Mammary epithelial cell (primary cell): Measurements from ENCODE around the gene QSOX2.

Experiments
- CTCF ChIP-seq, 2 donors: IDR thresholded peaks in 1 of 2; conservative IDR thresholded peaks in 1 of 2; 2 replicates each; pipeline ENCODE4 v1.5.1; 2011 to 2012; ENCODE audit warnings: inconsistent platforms in 2 of 2, low read length in 2 of 2, mild to moderate bottlenecking in 2 of 2, control low read depth in 1 of 2, low read depth in 1 of 2; ENCODE audit not compliant: insufficient read depth in 1 of 2; ENCODE audit errors: extremely low read depth in 1 of 2
- EZH2 ChIP-seq: IDR thresholded peaks from 2 replicates; pipeline ENCODE4 v1.6.1; 2012; ENCODE audit warnings: low read length, inconsistent platforms, borderline replicate concordance

DNA sequence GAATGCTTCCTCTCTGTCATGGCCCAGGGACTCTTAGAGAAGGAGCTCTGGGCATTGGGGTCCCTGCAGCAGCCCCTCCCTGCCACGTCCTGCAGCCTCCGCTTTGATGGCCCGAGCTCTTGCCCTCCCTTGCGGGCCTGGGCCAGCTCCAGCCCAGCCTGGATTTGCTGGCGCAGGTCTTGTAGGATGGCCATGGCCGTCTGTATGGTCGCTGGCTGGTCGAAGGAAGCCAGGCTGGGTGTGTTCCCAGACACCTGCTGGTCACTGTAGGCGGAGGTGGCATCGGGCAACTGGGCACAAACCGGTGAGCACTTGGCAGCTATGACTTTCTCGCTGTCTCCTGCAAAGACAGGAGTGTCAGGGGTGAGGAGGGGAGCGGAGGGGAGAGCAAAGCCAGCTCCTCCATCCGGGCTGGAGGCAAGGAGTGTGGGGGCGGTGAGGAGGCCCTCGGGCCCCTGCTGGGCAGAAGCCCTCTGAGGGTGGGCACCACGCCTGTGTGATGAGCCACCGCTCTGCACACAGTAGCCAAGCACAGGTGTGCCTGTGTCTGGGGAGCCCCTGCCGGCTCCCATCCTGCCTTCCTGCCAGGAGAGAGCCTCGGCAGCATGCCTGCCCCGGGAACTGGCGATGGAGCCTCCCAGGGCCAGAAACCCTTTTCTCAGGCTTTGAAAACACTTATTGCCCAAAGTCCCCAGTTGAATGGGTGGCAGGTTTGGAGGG is 45.9 kb upstream of the QSOX2 start:
- TF ChIP-seq CTCF (conservative IDR thresholded peaks at IDR 0.05 in 1 of 2, IDR thresholded peaks at IDR 0.05 in 1 of 2; ENCODE audit: extremely low read depth in 1 of 2, insufficient read depth in 1 of 2, low read depth in 1 of 2, low read length in 2 of 2) (no peak), EZH2 (no peak)
